ENCODE measurements around the gene NFS1.

DNA sequence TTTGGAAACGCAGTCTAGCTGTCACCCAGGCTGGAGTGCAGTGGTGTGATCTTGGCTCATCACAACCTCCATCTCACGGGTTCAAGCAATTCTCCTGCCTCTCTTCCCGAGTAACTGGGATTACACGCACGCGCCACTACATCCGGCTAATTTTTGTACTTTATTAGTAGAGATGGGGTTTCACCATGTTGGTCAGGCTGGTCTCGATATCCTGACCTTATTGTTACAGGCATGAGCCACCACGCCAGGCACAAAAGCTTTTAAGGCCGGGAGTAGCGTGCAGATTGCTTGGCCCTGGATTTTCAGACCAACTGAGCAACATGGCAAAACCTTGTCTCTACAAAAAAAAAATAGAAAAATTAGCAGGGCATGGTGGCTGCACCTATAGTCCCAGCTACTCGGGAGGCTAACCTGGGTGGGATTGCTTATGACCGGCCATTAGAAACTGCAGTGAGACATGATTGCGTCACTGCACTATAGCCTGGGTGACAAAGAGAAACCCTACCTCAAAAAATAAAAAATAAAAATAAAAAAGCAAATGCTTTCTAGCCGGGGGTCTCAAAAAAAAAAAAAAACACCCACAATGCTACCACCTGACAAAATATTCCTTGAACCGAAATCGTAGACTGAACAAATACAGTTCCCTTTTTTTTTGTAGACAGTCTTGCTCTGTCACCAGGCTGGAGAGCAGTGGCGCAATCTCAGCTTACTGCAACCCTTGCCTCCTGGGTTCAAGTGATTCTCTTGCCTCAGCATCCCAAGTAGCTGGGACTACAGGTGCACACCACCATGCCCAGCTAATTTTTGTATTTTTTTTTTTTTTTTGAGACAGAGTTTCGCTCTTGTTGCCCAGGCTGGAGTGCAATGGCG, 27.9 kb upstream of the NFS1 start:
- TF ChIP-seq CTCF (IDR thresholded peaks at IDR 0.05) (no peak), ZFX (IDR thresholded peaks at IDR 0.05; ENCODE audit: borderline replicate concordance) (no peak)

Measured in 22Rv1 (cell line).